ENCODE measurements around the gene TEDC1.

TEDC1 gene

GRCh38 chr14:105486163-105486973, 4.7 kb upstream of the TEDC1 start, which contains the start of gene CRIP1:
Gene CRIP1, plus strand, starts transcription at chr14:105486886. Its CDS starts 374 bp downstream, at chr14:105487260.
- no peak for DNase-seq

DNA sequence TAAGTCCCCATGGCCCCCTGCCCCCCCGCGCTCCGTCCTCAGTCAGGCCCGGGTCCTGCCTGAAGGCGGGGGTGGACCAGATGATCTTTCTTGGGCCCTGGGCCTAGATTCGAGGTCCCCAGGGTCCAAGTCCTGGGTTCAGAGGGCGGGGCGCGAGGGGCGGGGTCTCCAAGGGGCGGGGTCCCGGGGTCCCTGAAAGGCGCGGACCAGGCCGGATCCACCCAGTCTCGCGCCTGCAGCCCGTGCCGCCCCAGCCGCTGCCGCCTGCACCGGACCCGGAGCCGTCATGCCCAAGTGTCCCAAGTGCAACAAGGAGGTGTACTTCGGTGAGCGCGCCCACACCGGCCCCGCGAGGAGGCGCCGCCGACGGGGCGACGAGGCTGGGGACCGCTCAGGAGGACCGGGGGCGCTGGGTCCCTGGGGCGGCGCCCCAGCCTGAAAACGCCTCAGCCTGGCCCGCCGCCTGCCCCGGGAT, 4.0 kb upstream of the TEDC1 start:
- no peak for DNase-seq

- peak; percentile 72 to 74 for DNase-seq
Observed at GRCh38 chr14:105487449-105487985, 3.5 kb upstream of the TEDC1 start.

DNA sequence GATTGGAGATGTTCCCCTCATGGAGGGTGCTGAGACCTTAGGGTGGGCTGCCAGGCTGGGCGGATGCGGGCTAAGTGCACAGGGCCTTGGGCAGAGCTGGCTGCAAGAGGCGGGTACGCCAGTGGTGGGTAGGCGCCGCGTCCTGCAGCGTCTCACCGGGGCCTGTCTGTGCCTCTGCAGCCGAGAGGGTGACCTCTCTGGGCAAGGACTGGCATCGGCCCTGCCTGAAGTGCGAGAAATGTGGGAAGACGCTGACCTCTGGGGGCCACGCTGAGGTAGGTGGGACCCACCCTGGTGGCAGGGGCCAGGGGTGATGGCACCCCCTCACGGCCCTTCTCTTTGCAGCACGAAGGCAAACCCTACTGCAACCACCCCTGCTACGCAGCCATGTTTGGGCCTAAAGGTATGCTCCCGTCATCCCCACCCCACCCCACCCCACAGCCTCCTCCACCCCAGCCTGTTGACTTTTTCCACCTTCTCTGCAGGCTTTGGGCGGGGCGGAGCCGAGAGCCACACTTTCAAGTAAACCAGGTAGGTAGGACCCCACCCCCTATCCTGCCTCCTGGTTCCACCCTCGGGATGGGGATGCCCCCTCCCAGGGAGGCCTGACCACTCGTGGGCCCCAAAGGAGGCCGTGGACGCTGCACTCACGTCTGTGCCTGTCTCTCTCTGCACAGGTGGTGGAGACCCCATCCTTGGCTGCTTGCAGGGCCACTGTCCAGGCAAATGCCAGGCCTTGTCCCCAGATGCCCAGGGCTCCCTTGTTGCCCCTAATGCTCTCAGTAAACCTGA, 2.9 kb upstream of the TEDC1 start:
- DNase-seq, result no peak

DNA sequence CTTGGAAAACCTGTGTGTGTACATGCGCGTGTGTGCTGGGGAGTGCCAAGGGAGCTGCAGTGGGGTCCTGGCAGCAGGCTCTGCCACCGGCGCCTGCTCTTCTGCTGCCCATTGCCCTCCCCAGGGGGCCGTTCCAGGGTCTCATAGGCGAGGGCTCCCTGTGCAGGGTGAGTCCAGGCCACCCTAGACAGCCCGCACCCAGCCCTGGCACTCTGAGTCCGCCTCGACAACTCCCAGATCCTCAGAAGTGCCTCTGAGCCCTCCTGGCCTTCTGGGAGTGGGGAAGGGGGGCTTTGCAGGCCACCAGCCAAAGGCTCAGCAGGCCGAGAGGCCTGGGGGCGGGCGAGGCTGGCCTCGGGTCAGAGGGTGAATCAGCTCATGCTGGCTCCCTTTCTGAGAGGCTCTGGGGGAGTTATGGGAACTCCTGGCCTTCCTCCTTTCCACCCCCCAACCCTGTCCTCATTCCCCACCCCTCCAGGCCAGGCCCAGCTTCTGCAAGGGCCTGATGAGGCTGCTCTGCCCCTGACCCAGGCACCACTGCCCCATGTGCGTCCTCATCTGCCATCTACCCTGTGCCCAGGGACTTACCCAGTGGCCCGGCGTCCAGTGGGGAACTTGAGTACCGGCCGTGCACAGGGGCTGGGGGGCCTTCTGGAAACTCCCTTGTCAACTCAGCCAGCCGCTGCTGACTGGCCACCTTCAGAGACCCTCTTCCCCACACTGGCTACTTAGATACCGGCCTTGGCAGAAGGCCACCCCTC, 2.1 kb upstream of the TEDC1 start:
- peak; percentile 11 to 56 for DNase-seq

DNA sequence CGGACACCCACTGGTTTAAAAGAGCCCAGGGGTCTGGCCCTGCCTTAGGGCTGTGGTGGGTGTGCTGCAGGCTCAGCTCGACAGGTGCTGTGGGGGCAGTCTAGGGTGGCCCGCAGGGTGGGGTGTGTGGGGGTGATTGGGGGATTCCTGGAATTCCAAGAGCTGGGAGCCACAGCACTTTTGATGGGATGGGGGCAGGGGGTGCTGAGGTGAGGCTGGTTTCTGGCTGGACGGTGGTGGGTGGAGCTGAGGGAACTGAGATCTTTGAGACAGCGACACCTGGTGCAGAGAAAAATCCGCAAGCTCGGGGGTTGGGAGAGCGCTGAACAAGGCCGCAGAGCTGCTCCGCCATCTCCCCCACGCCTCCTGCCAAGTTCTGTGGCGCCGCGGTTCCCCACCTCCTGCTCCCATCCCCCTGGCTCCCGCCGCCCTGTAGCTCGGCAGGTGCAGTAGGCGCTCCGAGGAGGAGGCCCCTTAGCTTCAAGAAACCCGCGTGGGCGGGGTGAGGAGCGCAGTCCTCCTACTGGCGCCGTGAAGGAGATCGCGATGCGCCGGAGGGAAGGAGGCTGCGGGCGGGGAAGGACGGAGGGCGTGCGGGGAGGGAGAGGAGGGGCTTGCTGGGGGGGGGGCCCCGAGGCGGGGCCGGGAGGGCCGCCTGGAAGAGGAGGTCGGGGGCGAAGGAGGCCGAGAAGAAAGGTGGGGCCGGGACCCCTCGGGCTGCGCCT, 1.3 kb upstream of the TEDC1 start:
- DNase-seq, result peak; percentile 68 to 80

DNA sequence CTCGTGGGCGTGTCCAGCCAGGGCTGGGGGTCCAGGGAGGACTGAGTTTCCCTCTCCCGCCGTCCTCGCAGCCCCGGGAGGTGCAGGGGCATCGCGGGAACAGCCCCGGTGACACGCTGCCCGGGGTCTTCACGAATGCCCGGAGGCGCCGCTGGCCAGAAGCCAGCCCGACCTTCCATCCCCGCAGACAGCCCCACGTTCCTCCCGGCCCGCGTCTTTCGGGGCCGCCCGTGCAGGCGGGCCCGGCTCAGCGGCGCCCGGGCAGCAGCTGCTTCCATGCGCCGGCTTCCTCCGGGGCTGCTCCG, 827 bp upstream of the TEDC1 start:
- DNase-seq, result no peak

DNA sequence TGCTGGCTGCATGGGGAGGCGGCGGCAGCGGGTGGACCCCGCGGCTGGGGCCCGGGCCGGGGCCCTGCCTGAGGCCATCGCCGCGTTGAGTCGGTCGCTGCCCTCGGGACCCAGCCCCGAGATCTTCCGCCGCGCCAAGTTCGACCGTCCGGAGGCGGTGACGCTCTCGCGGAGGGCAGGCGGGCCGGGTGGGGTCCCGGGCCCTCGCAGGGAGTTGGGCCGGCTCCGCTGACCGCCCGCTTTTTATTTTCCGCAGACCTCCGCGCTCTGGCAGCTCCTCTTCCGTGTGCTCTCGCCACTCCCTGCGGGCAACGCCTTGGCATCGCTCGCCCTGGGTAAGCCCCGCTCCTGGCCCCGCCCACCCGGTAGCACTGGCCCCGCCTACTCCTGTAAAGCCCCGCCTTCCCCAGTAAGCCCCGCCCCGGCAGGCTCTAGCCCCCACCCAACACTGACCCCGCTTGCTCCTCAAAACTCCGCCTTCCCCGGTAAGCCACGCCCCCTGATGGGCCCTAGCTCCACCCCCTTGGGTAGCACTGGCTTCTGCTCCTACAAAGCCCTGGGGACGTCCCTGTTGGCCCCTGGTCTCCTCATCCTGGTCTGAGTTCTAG, 424 bp downstream of the TEDC1 start:
- peak; percentile 77 to 88 for DNase-seq

- DNase-seq, result no peak
Observed at GRCh38 chr14:105492031-105492970, 1.3 kb downstream of the TEDC1 start.

DNA sequence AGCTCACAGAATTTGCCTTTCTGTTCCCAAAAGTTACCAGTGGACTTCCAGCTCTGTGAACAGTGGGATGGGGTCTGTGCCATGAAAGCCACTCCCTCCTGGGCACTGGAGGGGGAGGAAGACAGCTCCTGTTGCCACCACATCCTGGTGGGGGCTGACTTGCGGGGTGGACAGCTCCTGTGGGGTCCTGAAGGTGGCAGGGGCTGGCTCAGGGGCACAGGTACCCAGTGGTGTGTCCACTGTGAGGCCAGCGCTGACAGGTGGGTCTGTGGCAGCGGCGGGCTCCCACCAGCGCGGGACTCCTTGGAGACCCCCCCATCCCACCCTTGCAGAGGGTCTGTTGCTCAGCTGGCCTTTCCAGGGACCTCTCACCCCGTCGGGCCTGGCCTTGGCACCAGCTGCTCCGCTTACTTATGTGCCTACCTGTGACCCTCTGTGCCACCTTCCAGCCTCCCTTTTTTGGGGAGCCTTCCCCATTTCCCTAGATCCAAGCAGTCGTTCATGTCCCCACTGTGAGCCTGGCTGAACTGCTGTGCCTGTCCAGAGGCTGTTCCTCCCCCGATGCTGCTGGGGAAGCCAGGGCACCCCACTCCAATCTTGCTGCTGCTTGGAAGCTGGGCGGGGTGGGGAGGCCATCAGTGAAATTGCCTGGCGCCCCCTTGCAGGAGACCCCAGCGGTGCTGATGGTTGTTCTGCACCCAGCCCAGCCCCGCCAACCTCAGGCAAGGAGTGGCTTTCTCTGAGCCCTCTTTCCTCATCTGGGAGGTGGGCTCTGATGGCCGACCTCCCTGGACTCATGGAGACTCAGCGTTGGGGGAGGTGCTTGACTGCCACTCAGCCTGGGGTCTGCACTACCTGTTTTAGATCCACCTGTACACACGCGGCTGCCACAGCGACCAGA, 2.2 kb downstream of the TEDC1 start:
- DNase-seq, result no peak

GRCh38 chr14:105493921-105494605, 3.0 kb downstream of the TEDC1 start:
- DNase-seq, result no peak

DNA sequence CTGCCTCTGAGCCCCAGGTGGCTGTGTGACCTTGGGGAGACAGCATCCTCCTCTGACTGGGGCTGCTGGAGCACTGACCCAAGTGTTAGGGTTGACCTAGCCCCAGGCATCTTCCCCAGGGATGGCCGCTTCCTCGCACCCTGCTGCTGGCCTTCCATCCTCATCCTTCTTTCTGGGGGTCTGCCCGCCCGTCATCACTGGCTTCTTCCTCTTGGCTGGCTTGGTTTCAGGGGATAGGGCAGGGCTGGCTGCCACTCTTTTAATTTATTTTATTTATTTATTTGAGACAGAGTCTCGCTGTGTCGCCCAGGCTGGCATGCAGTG, 3.5 kb downstream of the TEDC1 start:
- DNase-seq, result no peak

- DNase-seq, result no peak
Observed at GRCh38 chr14:105495101-105495989, 4.3 kb downstream of the TEDC1 start.

GRCh38 chr14:105495990-105496830, 5.2 kb downstream of the TEDC1 start:
- DNase-seq, result no peak

- DNase-seq, result no peak
Observed at GRCh38 chr14:105496831-105497591, 6.0 kb downstream of the TEDC1 start.

All from inflammatory macrophage (primary cell).